GM21529 (cell line): Measurements from ENCODE around the gene SYT17.
A peak's percentile ranks its signal among the peaks of the same experiment; 100 is the strongest.

ENCODE experiments used
- ATAC-seq: cut with Tn5 transposase; IDR thresholded peaks from one replicate; pipeline ENCODE4 v1.9.1; 2021; ENCODE audit not compliant: unreplicated experiment

The SYT17 gene

GRCh38 chr16:19167710-19168370 is at the start of gene SYT17:
TSS of gene SYT17 (plus strand) at chr16:19168240. CDS start at chr16:19168647, 407 bp downstream.
- ATAC-seq = no peak

GRCh38 chr16:19118938-19119431 is 49.1 kb upstream of the SYT17 start:
- ATAC-seq = no peak

- no peak for ATAC-seq
Measured at GRCh38 chr16:19119564-19119963, 48.5 kb upstream of the SYT17 start.

- ATAC-seq = no peak
Measured at GRCh38 chr16:19123535-19124178, 44.4 kb upstream of the SYT17 start.

GRCh38 chr16:19126300-19126699 is 41.7 kb upstream of the SYT17 start:
- no peak for ATAC-seq

GRCh38 chr16:19127205-19127604 is 40.8 kb upstream of the SYT17 start:
- ATAC-seq = peak; percentile 34

- peak; percentile 55 for ATAC-seq
Measured at GRCh38 chr16:19127674-19128131, 40.3 kb upstream of the SYT17 start.

- ATAC-seq = no peak
Measured at GRCh38 chr16:19128454-19129200, 39.4 kb upstream of the SYT17 start.

GRCh38 chr16:19130385-19130784 is 37.7 kb upstream of the SYT17 start:
- no peak for ATAC-seq

GRCh38 chr16:19130852-19131824 is 36.9 kb upstream of the SYT17 start:
- ATAC-seq = no peak

GRCh38 chr16:19131825-19132218 is 36.2 kb upstream of the SYT17 start:
- ATAC-seq = no peak

GRCh38 chr16:19132255-19132654 is 35.8 kb upstream of the SYT17 start:
- no peak for ATAC-seq

GRCh38 chr16:19132898-19133297 is 35.1 kb upstream of the SYT17 start:
- no peak for ATAC-seq

- ATAC-seq = no peak
Measured at GRCh38 chr16:19133600-19133999, 34.4 kb upstream of the SYT17 start.

GRCh38 chr16:19135201-19135842 is 32.7 kb upstream of the SYT17 start:
- no peak for ATAC-seq

GRCh38 chr16:19135896-19136438 is 32.1 kb upstream of the SYT17 start:
- ATAC-seq = no peak

GRCh38 chr16:19136549-19137196 is 31.4 kb upstream of the SYT17 start:
- no peak for ATAC-seq

- ATAC-seq = no peak
Measured at GRCh38 chr16:19137201-19138128, 30.6 kb upstream of the SYT17 start.
